AG09309 (cell line): ENCODE results near the gene HMG20A.

Experiments
- DNase-seq: peaks from one replicate; pipeline ENCODE4 v3.0.0-alpha.2; 2010; ENCODE audit warnings: low read depth
- H3K4me3 ChIP-seq: 2 replicates; pipeline ENCODE4 v1.5.1; 2011; ENCODE audit warnings: mild to moderate bottlenecking, low read depth, low read length, moderate library complexity; ENCODE audit not compliant: control insufficient read depth
- CTCF ChIP-seq: IDR thresholded peaks from 2 replicates; pipeline ENCODE4 v1.5.1; 2011; ENCODE audit warnings: mild to moderate bottlenecking, low read depth, low read length, inconsistent platforms; ENCODE audit not compliant: insufficient read depth, control insufficient read depth; ENCODE audit errors: missing control alignments

HMG20A gene

GRCh38 chr15:77494964-77495363 lies 74.3 kb downstream of the HMG20A start:
- no peak for TF ChIP-seq CTCF
- no peak for DNase-seq
- no peak overlapping the region for H3K4me3 ChIP-seq

- no peak for DNase-seq
- no peak for TF ChIP-seq CTCF
- H3K4me3 ChIP-seq = no peak overlapping the region
Observed at GRCh38 chr15:77495838-77496596, 75.3 kb downstream of the HMG20A start.

GRCh38 chr15:77496715-77497109 lies 76.0 kb downstream of the HMG20A start:
- H3K4me3 ChIP-seq = no peak overlapping the region
- TF ChIP-seq CTCF = peak; percentile 98
- peak; percentile 97 for DNase-seq

- peak; percentile 57 for DNase-seq
- TF ChIP-seq CTCF = no peak
- no peak overlapping the region for H3K4me3 ChIP-seq
Observed at GRCh38 chr15:77497110-77497737, 76.5 kb downstream of the HMG20A start.

- no peak for DNase-seq
- no peak overlapping the region for H3K4me3 ChIP-seq
- TF ChIP-seq CTCF = no peak
Observed at GRCh38 chr15:77497942-77498361, 77.3 kb downstream of the HMG20A start.

- TF ChIP-seq CTCF = no peak
- no peak for DNase-seq
- no peak overlapping the region for H3K4me3 ChIP-seq
Observed at GRCh38 chr15:77499087-77499760, 78.5 kb downstream of the HMG20A start.
